GM19395 (cell line): ENCODE results near the gene ERMAP.
"Not testable (repeated sequence)": the region's sequence is repeated elsewhere in the genome, so short reads cannot be mapped to it uniquely, and the experiment has no call there.

Experiments
- ATAC-seq: cut with Tn5 transposase; IDR thresholded peaks from one replicate; pipeline ENCODE4 v1.9.1; 2021; ENCODE audit warnings: mild to moderate bottlenecking, moderate library complexity; ENCODE audit not compliant: unreplicated experiment

Gene ERMAP

GRCh38 chr1:42869254-42869653 lies 52.3 kb downstream of the ERMAP start:
- ATAC-seq = not testable (repeated sequence)

GRCh38 chr1:42869751-42870150 lies 52.8 kb downstream of the ERMAP start:
- not testable (repeated sequence) for ATAC-seq

GRCh38 chr1:42873108-42873507 lies 56.2 kb downstream of the ERMAP start:
- not testable (repeated sequence) for ATAC-seq

GRCh38 chr1:42873670-42874069 lies 56.7 kb downstream of the ERMAP start:
- ATAC-seq = no peak

GRCh38 chr1:42876009-42876408 lies 59.1 kb downstream of the ERMAP start:
- no peak for ATAC-seq

GRCh38 chr1:42877380-42877779 lies 60.5 kb downstream of the ERMAP start:
- ATAC-seq = no peak

- no peak for ATAC-seq
Measured at GRCh38 chr1:42880384-42880783, 63.5 kb downstream of the ERMAP start.

GRCh38 chr1:42886046-42886739 lies 69.3 kb downstream of the ERMAP start:
- ATAC-seq = no peak

- ATAC-seq = no peak
Measured at GRCh38 chr1:42886800-42887199, 69.9 kb downstream of the ERMAP start.

- ATAC-seq = no peak
Measured at GRCh38 chr1:42887366-42887765, 70.4 kb downstream of the ERMAP start.

GRCh38 chr1:42888013-42888633 lies 71.2 kb downstream of the ERMAP start:
- ATAC-seq = no peak

GRCh38 chr1:42889264-42889663 lies 72.3 kb downstream of the ERMAP start:
- no peak for ATAC-seq

- no peak for ATAC-seq
Measured at GRCh38 chr1:42891465-42892138, 74.7 kb downstream of the ERMAP start.
